Superior temporal gyrus (tissue), 1 donor: ENCODE measurements around the gene INTS6L.
"Not testable (repeated sequence)": the region's sequence is repeated elsewhere in the genome, so short reads cannot be mapped to it uniquely, and the experiment has no call there.

Source experiments
- DNase-seq: peaks from one replicate; pipeline ENCODE4 v3.0.0-alpha.2; 2016; ENCODE audit errors: extremely low spot score

Gene INTS6L

DNA sequence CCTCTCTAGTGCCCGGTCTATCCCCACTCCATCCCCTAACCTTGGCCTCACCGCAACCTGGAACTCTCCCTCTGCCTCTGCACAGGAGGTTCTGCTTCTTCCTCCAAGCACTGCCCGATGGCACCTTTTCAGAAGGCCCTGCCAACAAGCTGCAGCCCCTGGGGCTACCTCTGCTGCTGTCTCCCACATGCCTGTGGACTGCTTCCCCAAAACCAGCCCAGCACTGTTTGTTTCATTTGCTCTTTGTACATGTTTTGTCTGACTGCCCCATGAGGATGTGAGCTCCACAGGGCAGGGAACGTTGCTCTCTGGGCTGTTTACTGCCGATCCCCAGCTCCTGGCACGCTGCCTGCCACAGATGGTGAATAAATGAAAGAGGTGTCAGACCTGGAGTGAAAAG lies 85.4 kb downstream of the INTS6L start:
- no peak for DNase-seq

DNA sequence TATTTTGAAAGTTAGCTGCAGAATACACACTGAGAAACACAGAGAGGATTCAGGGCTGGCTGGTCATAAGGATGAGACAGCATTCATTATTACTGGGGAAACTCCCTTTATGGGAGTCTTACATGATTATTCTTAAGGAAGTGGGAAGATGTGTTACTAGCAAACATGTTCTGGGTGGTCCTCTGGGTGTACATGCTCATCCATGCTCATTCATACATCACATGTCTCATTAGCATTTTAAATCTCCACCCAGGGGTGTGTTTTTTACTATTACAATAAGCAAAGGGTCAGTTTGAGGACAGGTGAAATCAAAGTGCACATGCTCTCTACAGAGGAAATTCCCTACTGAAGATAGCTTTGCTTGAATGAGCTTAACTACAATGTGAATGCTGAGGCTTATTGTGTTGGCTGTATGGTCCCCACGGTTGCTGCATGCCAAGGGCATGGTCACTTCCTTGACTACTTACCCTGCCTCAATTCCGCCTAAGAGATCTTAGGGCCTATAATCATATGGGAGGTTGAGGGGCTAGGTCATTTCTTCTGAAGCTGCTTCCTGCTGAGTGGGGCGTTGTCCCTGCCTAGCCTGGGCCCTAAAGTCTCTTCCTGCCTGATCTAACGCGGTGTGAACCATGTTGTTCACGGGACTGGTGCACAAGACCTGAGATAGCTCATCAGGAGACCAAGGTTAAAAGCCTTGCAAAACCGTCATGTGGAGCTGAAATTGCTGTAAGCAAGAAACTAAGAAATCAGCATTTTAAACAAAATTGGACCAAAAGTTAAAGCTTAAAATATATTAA lies 104.1 kb downstream of the INTS6L start:
- DNase-seq = not testable (repeated sequence)

- no peak for DNase-seq
These were observed 105.5 kb downstream of the INTS6L start for GRCh38 chrX:135625995-135626394.

- DNase-seq = no peak
These were observed 108.9 kb downstream of the INTS6L start for GRCh38 chrX:135629342-135629741.
